ENCODE data around the gene KYAT1.
"Not testable (repeated sequence)": the region's sequence is repeated elsewhere in the genome, so short reads cannot be mapped to it uniquely, and the experiment has no call there.

KYAT1 gene

DNA sequence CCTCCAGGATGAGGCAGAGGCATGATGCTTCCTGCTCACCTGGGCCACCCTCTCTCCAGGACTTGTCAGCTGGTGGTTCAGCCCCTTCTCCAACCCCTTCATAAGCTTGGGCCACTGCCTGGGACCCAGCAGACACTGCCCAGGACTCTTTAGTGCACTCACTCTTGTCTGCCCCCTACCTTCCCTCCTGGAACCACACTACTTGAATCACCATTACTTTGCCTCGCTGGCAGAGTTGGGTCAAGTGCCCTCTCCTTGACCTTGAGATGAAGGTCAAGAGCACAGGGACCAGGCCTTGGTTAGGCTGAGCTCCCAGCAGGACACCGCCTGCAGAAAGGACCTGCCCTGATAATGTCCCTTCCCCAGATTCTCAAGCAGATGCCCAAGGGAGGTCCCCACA, 71.9 kb downstream of the KYAT1 start:
- no peak for DNase-seq

DNA sequence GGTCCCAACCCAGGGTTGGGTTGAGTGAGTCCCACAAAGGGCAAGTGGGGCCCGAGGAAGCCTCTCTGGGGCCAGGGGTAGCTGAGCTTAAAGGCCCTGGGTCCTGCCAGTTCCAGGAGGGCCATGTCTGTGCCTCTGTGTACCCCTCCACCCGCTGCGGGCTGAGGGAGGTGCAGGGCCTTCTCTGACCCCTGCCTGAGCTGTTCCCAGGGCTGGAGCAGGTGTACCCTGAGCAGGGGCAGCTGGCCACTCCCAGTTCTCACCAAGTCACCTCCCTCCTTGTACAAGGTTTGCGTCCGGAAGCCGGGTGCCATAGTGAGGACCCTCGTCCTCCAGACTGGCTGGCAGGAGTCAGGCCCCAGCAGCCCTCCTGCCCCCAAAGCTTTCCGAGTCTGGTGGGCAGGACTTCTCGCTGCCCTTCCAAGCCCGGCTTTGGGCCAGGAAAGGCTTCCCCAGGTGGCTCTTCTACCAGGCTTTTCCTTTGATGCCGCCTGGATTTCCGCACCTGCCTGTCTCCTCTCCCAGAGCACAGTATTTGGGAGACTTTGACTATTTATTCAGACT, 72.6 kb downstream of the KYAT1 start:
- DNase-seq = no peak

DNA sequence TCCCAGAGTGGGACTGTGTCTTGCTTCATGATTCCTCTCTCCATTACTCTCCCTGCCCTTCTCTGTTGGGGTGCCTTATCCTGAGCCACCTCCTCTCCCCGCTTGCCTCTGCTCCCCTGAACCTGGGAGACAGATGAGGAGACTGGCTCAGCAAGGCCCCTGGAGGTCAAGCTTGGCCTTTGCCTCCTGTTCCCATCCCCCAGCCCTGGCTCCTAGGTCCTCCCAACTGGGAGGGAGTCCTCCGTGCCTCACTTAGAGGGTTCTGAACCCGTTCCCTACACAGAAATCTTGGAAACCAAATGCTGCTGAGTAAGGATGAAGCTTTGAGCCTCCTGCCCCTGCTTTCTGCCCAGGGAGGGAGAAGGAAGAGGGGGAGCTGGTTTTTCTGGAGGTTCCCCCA, 73.2 kb downstream of the KYAT1 start:
- DNase-seq = no peak

DNA sequence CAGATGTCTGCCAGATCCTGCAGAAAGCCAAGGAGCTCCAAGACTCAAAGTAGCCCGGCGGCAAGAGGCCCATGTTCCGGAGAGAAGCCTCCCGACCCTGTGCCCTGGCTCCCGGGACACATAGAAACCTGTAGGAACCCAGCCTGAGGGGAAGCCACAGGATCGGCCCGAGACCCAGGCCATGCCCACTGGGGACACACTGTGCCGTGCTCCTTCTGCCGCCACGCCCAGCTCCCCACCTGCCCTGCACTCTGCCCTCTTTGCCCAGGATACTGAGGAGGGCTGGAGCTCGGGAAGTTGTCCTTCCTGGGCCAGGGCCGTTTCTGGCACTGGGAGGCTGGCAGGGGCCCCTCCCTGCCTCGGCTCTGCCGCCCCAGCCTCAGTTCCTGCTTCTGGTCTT, 73.9 kb downstream of the KYAT1 start:
- no peak for DNase-seq

DNA sequence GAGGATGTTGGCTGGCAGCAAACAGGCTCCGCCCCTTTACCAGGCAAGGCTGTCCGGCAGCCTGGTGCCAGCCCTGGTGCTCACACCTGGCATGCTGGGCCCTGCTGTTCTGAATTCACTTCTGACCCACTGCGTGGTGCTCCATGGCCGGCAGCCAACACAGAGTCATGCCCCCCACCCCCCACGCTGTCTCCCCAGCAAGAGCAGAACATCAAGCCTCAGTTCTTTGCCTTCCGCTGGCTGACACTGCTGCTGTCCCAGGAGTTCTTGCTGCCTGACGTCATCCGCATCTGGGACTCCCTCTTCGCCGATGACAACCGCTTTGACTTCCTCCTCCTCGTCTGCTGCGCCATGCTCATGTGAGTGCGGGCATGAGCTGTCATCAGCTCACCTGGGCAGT, 76.1 kb downstream of the KYAT1 start:
- no peak for DNase-seq

DNA sequence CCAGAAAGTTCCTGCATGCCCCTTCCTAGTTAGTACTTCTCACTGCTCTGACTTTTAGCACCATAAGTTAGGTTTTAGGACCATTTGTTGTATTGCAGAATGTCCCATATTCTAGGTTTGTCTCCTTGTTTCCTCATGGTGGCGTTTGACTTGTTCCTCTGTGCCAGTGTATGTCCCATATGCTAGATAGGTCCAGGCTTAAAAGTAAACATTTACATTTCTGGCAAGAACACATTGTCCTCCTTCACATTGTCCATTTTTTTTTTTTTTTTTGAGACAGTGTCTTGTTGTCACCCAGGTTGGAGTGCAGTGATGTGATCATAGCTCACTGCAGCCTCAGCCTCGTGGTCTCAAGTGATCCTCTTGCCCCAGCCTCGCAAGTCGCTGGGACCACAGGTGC, 79.3 kb downstream of the KYAT1 start:
- DNase-seq = no peak

DNA sequence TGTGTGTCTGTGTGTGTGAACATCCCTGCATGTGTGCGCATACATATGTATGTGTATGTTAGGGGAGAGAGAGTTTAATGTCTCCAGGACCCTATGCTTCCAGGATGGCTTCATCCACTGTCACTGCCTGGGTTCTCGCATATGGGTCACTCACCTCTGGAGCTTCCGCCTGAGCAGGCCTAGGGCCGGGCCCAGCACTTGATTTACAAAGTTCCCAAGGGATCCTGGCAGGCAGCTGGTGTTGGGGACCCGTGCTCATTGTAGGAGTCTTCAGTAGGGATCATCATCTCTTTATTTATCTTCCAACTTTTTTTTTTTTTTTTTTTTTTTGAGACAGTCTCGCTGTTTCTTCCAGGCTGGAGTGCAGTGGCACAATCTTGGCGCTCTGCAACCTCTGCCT, 81.7 kb downstream of the KYAT1 start:
- DNase-seq = no peak

DNA sequence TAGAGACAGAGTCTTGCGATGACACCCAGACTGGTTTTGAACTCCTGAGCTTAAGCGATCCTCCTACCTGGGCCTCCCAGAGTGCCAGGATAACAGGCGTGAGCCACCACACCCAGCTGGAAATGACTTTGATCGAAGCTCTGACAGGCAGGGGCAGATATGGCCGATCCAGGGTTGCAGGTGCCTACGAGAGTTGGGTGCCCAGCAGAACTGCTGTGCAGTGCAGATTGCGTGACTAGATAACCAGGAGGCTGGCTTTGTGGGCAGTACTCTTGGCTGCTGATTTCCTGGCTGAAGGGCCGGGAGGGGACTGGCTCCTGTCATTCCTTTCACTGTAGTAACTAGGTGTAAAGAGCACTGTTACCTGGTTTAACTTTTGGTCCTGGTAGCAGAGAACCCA, 82.9 kb downstream of the KYAT1 start:
- no peak for DNase-seq

DNA sequence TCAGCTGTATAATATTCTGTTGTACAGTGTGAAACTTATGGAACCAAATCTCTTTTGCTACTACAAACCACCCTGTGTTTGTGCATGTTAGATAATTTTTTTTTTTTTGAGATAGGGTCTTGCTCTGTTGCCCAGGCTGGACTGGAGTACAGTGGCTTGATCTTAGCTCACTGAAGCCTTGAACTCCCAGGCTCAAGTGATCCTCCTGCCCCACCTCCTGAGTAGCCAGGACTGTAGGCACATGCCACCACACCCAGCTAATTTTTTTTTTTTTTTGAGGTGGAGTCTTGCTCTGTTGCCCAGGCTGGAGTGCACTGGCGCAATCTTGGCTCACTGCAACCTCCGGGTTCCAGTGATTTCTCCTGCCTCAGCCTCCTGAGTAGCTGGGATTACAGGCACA, 86.8 kb downstream of the KYAT1 start:
- DNase-seq = not testable (repeated sequence)

DNA sequence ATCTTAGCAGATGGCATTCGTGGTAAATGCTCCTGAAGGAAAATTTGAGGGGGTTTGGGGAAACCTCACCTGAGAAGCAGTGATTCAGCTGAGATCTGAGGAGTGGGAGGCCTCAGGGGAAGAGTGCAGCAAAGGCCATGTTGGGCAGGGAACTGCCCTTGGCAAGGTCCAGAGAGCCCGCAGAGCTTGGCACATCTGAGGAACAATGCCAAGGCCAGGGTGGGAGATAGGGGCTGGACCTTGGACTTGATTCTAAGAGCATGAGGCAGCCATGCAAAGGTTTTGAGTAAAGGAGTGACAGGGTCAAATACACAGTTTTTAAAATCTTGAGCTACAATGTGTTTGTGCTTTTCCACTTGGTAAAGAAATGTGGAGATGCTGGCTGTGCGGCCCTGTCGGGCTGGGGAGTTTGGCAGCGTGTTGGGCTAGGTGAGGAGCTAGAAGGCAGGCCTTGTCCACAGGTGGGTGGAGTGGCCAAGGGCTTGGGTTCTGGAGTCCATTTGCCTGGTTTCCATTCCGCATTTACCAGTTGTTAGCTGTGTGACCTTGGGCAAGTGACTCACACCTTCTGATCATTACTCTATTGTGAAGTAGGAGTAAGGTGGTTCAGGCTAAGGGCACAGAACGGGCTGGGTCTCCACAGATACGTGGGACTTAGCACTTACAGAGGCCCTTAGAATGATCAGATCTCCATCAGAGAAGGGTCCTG, 88.6 kb downstream of the KYAT1 start:
- DNase-seq = no peak

DNA sequence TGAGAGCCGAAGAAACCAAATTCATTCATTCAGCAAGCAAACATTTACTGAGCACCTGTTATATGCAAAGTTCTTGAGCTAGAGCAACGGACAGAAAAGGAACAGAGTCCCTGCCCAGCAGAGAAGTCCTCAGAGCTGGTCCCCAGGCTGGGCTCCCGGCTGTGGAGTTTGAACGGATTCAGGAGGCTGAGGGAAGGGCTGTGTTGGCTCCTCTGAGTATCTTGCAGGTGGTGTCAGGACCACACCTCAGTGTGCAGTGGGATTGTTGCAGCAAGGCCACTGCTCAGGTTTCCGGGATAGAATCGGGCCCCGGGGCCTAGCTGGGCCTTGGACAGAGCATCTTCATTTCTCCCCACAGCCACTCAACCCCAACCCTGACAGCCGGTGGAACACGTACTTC, 89.6 kb downstream of the KYAT1 start:
- no peak for DNase-seq

DNA sequence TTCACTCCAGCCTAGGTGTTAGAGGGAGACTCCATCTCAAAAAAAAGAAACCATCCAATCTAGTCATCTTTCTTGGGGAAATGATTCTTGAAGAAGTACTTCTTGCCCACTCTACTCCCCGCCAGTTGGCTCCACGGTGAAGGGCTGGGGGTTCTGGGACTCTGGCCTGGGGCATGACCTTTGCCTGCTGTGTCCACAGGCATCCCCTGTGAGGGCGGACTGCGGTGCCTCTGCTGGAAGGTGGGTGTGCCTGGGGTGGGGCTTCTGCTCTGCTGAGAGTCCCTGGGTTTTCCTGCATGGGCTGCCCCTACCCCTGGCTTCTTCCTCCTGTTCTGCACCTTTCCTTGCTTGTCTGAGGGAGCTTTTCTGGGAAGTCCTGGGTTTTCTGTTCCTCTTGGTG, 91.2 kb downstream of the KYAT1 start:
- DNase-seq = no peak

DNA sequence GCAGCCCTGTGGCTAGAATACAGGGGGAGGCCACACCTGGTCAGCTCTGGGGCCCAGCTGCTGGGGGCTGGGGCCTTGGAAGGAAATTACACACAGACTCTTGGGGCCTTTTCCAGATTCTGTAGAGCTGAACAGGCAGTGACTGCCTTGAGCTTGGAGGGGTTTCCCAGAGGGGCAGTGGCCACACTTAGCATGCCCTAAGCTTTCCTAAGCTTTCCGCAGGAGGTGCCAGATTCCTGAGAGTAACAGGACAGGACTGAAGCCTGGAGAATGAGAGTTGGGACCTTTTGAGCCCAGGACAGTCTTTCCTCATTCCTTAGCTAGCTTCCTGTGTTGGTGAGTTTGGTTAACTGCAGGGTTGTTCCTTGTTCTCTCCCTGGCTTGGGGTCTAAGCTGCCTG, 93.3 kb downstream of the KYAT1 start:
- DNase-seq = no peak

DNA sequence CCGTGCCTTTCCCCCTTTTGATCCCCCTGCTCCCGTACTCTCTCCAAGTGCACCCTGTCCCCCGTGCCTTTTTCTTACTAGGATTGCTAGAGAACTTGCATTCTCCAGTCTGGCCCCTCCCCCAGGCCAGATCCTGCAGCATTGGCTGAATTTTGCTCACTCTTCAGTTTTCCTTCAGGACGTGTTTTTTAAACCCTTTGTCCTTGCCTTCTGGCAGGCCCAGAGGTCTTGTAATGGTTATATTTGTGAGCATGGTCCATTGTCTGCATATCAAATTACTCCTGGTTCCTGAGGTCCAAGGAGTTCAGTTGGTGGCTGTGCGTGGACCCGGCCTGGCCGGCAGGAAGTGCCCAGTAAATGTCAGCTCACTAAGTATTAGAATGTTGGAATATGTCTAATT, 94.1 kb downstream of the KYAT1 start:
- DNase-seq = no peak

DNA sequence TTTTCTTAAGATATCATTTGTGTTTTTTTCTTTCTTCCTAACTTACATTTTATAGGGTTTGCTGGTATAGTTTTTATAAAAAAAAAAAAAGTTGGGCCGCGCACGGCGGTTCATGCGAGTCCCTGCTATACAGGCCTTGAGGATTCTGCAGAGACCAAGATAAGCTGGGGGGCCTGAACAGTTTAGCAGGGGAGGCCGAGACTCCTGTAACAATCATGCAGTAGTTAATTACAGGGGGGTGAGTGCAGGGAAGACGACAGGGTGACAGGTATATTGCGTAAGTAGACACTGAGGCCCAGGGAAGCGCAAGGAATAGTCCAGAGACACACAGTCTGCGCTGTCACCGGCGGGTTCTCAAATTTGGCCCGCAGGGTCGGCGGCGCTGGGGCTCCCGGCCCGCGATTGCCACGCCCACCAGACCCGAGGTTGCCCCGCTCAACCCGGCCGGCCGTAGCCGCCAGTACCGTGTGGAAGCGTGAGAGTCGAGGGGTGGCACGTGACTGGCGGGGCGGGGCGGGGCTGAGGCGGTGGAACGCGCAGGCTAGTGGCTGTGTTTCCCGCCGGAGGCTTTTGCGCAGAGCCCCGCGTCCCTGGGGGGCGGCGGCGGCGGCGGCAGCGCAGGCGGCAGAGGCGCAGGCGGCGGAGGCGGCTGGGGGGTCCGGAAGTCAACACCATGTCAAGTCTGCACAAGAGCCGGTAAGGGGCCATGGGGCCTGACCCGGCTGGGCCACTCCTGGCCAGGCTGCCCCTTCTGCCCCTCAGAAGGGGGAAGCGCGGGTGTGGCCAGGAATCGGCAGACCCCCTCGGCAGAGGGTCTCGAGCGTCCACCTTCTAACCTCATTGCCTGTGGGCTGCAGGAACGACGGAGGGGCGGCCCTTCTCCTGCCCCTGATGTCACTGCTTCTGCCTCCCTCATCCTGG, 94.8 kb downstream of the KYAT1 start, which contains the start of gene TBC1D13:
Gene TBC1D13 (plus strand): TSS at position 573 of the 921 bp plus-strand sequence. CDS start 101 bp downstream, at position 674.
- peak; percentile 48 for DNase-seq

DNA sequence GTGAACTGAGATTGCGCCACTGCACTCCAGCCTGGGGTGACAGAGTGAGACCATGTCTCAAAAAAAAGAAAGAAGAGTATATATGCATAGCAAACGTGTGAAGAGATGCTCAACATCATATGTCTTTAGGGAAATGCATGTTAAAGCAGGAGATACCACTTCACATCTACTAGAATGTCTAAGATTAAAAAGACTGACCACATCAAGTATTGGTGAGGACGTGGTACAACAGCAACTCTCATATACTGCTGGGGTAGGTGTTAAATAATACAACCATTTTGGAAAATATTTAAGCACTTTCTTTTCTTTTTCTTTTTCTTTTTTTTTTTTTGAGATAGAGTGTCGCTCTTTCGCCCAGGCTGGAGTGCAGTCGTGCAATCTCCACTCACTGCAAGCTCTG, 96.3 kb downstream of the KYAT1 start:
- no peak for DNase-seq

Data from amniotic stem cell (primary cell).